GM19328 (cell line): ENCODE measurements around the gene ADGRF5.
"Not testable (repeated sequence)": the region's sequence is repeated elsewhere in the genome, so short reads cannot be mapped to it uniquely, and the experiment has no call there.

ENCODE experiments used
- ATAC-seq: cut with Tn5 transposase; IDR thresholded peaks from one replicate; pipeline ENCODE4 v1.9.1; 2021; ENCODE audit warnings: mild to moderate bottlenecking, moderate library complexity; ENCODE audit not compliant: unreplicated experiment

ADGRF5 gene

GRCh38 chr6:46893648-46894047 is 28.1 kb downstream of the ADGRF5 start:
- no peak for ATAC-seq

DNA sequence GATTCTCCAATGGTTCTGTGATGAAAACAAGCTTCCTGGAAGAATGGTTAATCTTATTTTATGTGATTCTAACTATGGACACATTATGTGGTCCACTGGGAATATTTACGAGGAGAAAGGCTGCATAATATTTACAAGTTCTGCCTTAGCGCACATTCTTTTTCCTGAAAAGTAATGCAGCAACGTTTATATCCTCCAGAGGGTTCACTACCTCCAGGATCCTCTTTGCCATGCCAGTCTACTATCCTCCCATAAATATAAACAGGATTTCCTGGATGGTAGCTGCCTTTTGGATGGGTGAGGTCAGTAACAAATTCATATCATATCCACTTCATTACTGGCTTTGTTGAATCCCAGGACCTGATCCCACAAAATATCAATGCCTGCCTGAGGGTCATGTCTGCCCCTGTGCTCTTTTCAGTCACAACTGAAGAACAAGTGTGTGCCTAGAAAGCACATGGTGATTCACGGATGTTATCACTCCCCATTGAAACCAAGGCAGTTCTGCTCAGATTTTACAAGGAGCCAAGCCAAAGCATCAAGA is 30.4 kb downstream of the ADGRF5 start:
- no peak for ATAC-seq

DNA sequence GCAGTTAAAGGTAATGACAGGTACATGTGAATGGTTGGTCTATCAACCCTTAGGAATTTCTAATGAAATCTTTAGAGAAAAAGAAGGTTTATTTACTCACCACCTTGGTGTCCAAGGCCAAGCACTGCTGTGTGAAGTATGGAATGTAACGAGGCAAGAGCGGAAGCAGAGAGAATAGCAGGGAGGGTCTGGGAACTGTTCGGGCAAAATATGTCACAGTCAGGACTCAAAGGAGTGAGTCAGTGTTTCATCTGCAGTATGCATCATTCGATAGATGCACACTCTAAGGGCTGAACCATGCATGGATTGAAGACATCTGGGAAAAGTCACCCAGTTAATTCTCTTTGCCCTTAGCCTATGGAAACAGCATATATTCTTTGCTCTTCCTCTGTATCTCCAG is 33.2 kb downstream of the ADGRF5 start:
- ATAC-seq: no peak

- no peak for ATAC-seq
Measured at GRCh38 chr6:46888031-46888430, 33.7 kb downstream of the ADGRF5 start.

- no peak for ATAC-seq
Measured at GRCh38 chr6:46882645-46883044, 39.1 kb downstream of the ADGRF5 start.

GRCh38 chr6:46879003-46879402 is 42.7 kb downstream of the ADGRF5 start:
- no peak for ATAC-seq

DNA sequence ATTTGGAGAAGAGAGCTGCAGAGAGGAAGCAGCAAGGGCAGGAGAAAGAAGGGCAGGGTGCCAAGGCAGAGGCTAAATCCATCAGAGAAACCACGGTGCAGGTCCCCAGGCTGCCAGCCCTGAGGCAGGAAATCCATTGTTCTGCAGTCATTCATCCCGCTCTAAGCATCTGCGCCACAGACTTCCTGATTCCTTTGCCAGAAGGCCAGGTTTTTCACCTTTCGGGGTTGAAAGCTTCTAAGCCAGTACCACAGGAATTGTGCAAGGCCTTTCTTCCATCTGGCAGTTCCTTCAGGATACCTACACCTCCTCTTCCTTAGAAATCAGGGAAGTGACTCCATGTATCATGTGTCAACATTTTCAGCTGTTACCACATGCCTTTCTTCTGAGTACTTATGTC is 45.6 kb downstream of the ADGRF5 start:
- no peak for ATAC-seq

- no peak for ATAC-seq
Measured at GRCh38 chr6:46867411-46867810, 54.3 kb downstream of the ADGRF5 start.

GRCh38 chr6:46865221-46865620 is 56.5 kb downstream of the ADGRF5 start:
- ATAC-seq: no peak

GRCh38 chr6:46863791-46864190 is 57.9 kb downstream of the ADGRF5 start:
- no peak for ATAC-seq

DNA sequence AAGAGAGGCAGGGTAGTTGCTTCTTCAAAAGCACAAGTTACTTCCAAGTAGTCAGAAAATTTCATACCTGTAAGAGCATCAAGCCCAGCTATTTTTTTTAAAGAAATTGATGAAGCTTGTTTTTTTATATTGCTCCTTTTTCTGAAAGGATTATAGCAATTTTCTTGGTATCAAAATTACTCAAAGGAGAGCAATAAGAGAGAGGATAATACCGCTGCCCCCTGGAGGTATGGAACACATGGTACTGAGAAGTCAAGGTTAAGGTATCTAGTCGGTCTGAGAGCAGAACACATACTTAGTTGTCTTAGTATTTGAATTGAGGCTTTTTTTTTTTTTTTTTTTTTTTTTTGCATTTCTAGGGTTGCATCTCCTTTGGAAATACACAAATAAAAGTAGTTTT is 59.4 kb downstream of the ADGRF5 start:
- ATAC-seq: no peak

- ATAC-seq: not testable (repeated sequence)
Measured at GRCh38 chr6:46855966-46856365, 65.8 kb downstream of the ADGRF5 start.

GRCh38 chr6:46851576-46851975 is 70.2 kb downstream of the ADGRF5 start:
- ATAC-seq: not testable (repeated sequence)

DNA sequence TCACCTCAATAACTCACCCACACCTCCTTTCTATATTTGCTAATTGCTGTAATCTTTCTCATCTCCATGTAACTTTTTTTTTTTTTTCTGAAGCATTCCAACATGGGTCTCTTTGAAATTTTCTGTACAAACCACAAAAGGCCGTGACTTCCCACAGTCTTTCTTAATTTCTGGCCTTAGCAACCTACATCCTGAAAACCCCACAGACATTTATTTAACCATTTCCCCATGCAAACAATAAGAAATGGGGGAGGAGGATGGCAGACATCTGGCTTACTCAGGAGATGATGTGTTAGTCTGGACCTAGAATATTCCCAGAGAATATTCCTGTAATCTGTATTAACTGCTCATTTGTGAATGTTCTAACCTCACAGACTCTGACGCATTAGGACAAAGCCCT is 70.9 kb downstream of the ADGRF5 start:
- ATAC-seq: no peak

DNA sequence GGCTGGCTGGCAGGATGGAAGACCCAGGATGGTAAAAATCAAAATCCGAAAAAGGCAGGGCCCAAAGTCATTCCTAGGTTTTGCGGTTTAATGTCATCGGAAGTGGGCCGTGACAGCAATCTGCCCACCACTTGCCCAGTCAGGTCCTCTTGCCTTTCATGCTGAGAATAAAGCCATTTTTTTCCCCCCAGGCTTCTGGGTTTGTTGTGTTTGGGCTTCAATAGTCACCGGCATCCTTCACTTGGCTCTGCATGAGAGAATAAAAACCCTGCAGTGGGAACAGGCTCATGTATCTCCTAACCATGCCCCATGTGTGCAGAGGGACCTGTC is 72.4 kb downstream of the ADGRF5 start:
- no peak for ATAC-seq

GRCh38 chr6:46848684-46849360 is 72.9 kb downstream of the ADGRF5 start:
- ATAC-seq: peak; percentile 87

DNA sequence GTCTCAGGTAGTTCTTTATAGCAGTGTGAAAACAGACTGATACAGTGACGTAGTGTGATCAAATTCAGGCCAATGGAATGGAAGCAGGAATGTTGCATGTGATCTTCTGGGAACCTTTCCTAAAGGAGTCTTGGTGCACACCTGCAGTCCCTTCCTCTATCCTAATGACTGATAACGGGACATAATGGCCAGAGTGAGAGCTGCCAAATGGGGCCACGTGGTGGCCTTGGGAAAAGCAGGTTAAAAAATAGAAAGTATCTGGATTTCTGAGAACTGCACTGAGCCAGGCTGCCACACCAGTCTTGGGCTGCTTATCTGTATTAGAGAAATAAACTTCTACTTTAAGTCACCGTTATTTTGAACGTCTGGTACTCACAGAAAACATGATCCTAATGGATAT is 76.6 kb downstream of the ADGRF5 start:
- ATAC-seq: no peak

DNA sequence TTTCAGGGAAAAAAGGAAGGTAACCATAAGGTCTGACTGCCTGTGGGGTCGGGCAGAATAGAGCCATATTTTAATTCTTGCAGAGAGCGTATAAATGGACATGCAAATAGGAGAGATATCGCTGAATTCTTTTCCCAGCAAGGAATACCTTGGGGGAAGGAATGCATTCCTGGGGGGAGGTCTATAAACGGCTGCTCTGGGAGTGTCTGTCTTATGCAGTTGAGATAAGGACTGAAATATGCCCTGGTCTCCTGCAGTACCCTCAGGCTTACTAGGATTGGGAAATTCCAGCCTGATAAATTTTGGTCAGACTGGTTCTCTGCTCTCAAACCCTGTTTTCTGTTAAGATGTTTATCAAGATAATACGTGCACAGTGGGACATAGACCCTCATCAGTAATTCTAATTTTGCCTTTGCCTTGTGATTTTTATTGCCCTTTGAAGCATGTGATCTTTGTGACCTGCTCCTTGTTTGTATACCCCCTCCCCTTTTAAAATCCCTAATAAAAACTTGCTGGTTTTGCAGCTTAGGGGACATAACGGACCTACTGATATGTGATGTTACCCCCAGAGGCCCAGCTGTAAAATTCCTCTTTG is 79.4 kb downstream of the ADGRF5 start:
- not testable (repeated sequence) for ATAC-seq

- ATAC-seq: no peak
Measured at GRCh38 chr6:46838033-46838432, 83.7 kb downstream of the ADGRF5 start.

GRCh38 chr6:46834991-46835390 is 86.7 kb downstream of the ADGRF5 start:
- ATAC-seq: not testable (repeated sequence)

DNA sequence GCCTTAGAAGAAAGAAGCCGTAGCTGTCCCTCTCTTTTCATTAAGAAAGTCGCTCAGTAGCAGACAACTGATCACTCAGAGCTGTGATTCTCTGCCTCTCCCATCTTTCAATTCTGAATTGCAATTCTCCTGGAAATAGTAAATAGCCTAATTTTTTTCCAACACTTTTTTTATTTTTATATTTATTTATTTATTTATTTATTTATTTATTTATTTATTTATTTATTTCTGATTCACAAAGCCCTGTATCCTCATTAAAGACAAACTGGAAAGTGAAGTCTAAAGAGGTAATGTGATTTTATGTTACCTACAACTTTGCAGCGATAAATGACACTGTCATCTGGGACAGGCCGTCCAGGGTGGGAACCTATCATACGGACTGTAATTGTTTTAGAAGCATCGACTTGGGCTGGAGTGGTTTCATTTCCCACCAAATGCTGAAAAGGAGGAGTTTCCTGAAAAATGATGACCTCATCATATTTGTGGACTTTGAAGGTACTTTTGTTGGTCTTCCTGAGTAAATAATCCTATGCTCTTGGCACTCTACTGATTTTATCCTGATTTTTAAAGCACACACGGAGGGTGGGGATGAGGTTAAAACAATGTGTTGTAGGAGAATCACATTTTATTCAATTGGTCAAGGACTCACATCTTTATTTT is 87.4 kb downstream of the ADGRF5 start:
- not testable (repeated sequence) for ATAC-seq

DNA sequence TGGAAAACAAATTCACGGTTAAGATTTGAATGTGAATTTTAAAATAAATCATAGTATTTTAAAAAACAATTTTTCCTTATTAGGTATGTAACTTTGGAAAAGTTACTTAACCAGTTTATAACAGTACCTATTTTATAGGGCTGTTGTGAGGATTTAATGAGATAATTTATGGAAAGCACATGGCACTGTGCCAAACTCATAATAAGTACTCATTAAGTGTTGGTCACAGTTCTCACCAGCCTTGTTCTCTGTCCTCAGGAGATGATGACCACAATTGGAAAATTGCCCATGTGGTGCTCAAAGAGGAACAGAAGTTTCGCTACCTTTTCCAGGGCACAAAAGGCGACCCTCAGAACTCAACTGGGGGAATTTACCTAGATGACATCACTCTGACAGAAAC is 88.9 kb downstream of the ADGRF5 start:
- ATAC-seq: no peak
